GM18867 (cell line): ENCODE data around the gene SNAP23.

Experiments used
- ATAC-seq: cut with Tn5 transposase; IDR thresholded peaks from one replicate; pipeline ENCODE4 v1.9.1; 2021; ENCODE audit warnings: mild to moderate bottlenecking, moderate library complexity; ENCODE audit not compliant: unreplicated experiment

The SNAP23 gene

GRCh38 chr15:42494998-42495360 lies 455 bp upstream of the SNAP23 start:
- ATAC-seq = no peak

- ATAC-seq = no peak
These were observed 3.0 kb downstream of the SNAP23 start for GRCh38 chr15:42498212-42499068.

GRCh38 chr15:42499858-42500609 lies 4.6 kb downstream of the SNAP23 start:
- ATAC-seq = no peak

GRCh38 chr15:42502477-42502876 lies 7.0 kb downstream of the SNAP23 start:
- no peak for ATAC-seq

GRCh38 chr15:42503825-42504224 lies 8.4 kb downstream of the SNAP23 start:
- no peak for ATAC-seq

GRCh38 chr15:42504631-42505030 lies 9.2 kb downstream of the SNAP23 start:
- no peak for ATAC-seq

GRCh38 chr15:42507514-42507913 lies 12.1 kb downstream of the SNAP23 start:
- no peak for ATAC-seq

GRCh38 chr15:42508263-42508690 lies 12.8 kb downstream of the SNAP23 start:
- ATAC-seq = no peak

- ATAC-seq = no peak
These were observed 15.0 kb downstream of the SNAP23 start for GRCh38 chr15:42510258-42511006.

- no peak for ATAC-seq
These were observed 15.6 kb downstream of the SNAP23 start for GRCh38 chr15:42511007-42511391.

GRCh38 chr15:42523331-42523730 lies 27.9 kb downstream of the SNAP23 start:
- no peak for ATAC-seq

- no peak for ATAC-seq
These were observed 33.5 kb downstream of the SNAP23 start for GRCh38 chr15:42528970-42529369.

GRCh38 chr15:42533246-42533645 lies 37.8 kb downstream of the SNAP23 start:
- ATAC-seq = no peak

GRCh38 chr15:42544853-42545629 lies 49.6 kb downstream of the SNAP23 start:
- no peak for ATAC-seq

- ATAC-seq = no peak
These were observed 52.4 kb downstream of the SNAP23 start for GRCh38 chr15:42547918-42548248.

GRCh38 chr15:42548249-42549031 lies 53.0 kb downstream of the SNAP23 start, which contains the start of the genes HAUS2 and LRRC57:
TSS of gene HAUS2 (plus strand) at chr15:42548838. CDS start at chr15:42548873, 35 bp downstream.
TSS of gene LRRC57 (minus strand) at chr15:42548793. CDS start at chr15:42548434, 359 bp downstream.
- peak; percentile 83 for ATAC-seq

GRCh38 chr15:42549032-42549491 lies 53.6 kb downstream of the SNAP23 start:
- ATAC-seq = peak; percentile 19

GRCh38 chr15:42549741-42550392 lies 54.4 kb downstream of the SNAP23 start:
- no peak for ATAC-seq

- no peak for ATAC-seq
These were observed 58.1 kb downstream of the SNAP23 start for GRCh38 chr15:42553554-42553953.
